Progenitor cell of endocrine pancreas (in vitro differentiated cells): Measurements from ENCODE around the gene OTOP2. TPM values are rescaled to one million over a fixed set of nuclear protein-coding genes. Genes with fewer than 3 reads are reported as not detected.

Experiments
- DNase-seq: peaks from one replicate; pipeline ENCODE4 v3.0.0; 2021; ENCODE audit warnings: low spot score; ENCODE audit not compliant: unreplicated experiment
- H3K27ac Mint-ChIP-seq: 2 replicates; pipeline ENCODE4 v1.8.0; 2021; ENCODE audit warnings: mild to moderate bottlenecking, moderate library complexity, mixed read lengths
- H3K27me3 Mint-ChIP-seq: 2 replicates; pipeline ENCODE4 v1.8.0; 2021; ENCODE audit warnings: mixed read lengths
- H3K36me3 Mint-ChIP-seq: 2 replicates; pipeline ENCODE4 v1.8.0; 2022; ENCODE audit warnings: mixed read lengths; ENCODE audit not compliant: insufficient read depth
- H3K4me1 Mint-ChIP-seq: 2 replicates; pipeline ENCODE4 v1.8.0; 2021; ENCODE audit warnings: low read depth, mixed read lengths
- H3K4me3 Mint-ChIP-seq: 2 replicates; pipeline ENCODE4 v1.8.0; 2021; ENCODE audit warnings: low read depth, mild to moderate bottlenecking, moderate library complexity, mixed read lengths
- H3K9me3 Mint-ChIP-seq: 2 replicates; pipeline ENCODE4 v1.8.0; 2021; ENCODE audit warnings: low read depth, mixed read lengths
- total RNA-seq: library from RNA; stranded (reverse); gene quantifications from 2 replicates; pipeline ENCODE4 v1.2.1, GENCODE V29; 2021
- TF ChIP-seq, protein P1 (sequence below): fragments of 200-600 bp; sonication (generic); IDR thresholded peaks from one replicate; pipeline ENCODE4 v1.5.0; 2021; ENCODE audit warnings: antibody characterized with exemption, mild to moderate bottlenecking; ENCODE audit not compliant: unreplicated experiment

Gene OTOP2
- total RNA-seq, 1 donor from 2014 or later, result not detected

DNA sequence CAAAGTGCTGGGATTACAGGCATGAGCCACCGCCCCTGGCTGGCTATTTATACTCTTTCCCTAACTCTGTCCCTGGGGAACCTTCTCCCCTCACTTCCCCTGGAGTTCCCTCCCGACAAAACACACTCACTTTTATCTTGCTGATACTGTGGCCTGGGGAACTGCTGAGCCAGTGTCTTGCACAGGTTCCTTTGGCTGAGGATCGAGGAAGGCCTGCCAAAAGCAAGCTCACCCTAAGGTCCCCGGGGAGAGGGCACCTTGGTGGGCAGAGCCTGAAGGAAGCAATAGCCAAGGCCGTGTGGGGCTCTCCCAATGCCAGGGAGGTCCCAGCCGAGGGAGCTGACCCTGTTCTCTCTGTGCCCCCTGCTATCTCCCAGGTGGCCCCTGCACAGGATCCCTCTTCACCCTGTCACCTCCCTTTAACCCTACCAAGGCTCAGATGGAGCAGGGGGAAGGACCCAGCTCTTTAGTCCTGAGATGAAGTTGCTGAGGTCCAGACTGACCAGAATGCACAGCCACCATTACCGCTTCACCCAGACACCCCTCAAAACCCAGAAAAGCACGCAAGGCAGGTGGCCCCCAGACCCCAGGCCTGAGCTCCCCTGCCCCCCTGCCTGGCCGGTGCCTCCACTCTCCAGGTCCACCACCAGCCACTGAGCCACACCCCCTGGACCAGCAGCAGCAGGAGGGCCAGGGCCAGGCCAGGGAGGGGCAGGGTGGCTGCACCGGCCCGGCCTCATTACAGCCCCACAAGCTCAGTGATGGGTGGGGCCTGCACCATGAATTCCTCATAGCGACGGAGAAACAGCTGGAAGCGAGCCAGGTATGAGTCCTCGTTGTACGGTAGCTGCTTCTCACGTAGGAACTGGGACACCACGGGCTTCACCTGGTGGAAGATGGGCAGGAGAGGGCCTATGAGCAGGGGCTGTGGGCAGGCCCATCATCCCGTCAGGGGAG is 46.2 kb upstream of the OTOP2 start:
- Mint-ChIP-seq H3K4me3 (no peak overlapping the region), H3K27ac (peak overlapping the region; percentile 38), H3K9me3 (no peaks in the 10 kb centered on the region), H3K4me1 (peaks cover 18% of the 10 kb centered on the region), H3K27me3 (peaks cover 8% of the 10 kb centered on the region), H3K36me3 (no peaks in the 10 kb centered on the region)
- no peak for DNase-seq
- TF ChIP-seq, protein P1, sequence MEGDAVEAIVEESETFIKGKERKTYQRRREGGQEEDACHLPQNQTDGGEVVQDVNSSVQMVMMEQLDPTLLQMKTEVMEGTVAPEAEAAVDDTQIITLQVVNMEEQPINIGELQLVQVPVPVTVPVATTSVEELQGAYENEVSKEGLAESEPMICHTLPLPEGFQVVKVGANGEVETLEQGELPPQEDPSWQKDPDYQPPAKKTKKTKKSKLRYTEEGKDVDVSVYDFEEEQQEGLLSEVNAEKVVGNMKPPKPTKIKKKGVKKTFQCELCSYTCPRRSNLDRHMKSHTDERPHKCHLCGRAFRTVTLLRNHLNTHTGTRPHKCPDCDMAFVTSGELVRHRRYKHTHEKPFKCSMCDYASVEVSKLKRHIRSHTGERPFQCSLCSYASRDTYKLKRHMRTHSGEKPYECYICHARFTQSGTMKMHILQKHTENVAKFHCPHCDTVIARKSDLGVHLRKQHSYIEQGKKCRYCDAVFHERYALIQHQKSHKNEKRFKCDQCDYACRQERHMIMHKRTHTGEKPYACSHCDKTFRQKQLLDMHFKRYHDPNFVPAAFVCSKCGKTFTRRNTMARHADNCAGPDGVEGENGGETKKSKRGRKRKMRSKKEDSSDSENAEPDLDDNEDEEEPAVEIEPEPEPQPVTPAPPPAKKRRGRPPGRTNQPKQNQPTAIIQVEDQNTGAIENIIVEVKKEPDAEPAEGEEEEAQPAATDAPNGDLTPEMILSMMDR, result no peak

DNA sequence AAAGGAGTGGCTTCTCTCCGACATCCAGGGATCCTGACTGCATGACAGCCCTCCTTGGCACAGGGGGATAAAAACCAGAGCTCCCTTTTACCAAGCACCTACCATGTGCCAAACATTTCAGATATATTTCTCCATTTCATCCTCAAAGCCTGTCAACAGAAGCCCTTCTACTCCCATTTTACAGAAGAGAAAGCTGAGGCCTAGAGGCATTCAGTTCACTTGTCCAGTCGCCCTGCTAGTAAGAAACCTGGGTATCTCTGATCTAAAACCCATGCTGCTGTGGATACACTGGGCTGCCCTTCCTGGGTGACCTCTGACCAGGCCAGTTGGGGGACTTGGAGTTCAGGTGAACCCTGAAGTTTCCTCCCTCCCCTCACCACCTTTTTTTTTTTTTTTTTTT is 45.4 kb upstream of the OTOP2 start:
- no peak for DNase-seq
- Mint-ChIP-seq H3K4me3 (no peak overlapping the region), H3K27ac (no peak overlapping the region), H3K36me3 (no peaks in the 10 kb centered on the region), H3K9me3 (no peaks in the 10 kb centered on the region), H3K4me1 (peaks cover 18% of the 10 kb centered on the region), H3K27me3 (peaks cover 8% of the 10 kb centered on the region)
- TF ChIP-seq, protein P1, result no peak

DNA sequence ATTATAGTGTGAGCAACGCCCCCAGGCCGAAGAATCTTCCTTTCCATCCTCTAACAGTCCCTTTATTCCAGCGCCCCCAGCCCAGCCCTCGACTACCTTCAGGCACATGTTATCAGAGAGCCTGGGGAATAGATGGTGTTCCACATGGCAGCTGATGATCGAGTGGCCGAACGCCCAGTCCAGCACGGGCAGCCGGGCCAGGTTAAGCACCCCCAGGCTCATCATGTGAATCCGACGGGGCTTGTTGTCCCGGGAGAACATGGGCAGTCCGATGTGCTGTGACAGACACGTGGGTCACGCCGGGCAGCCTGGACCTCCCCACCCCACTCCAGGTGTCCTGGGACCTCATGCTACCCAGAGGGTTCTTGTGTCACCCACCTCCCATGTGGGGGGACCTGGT is 44.8 kb upstream of the OTOP2 start:
- Mint-ChIP-seq H3K27me3 (peaks cover 9% of the 10 kb centered on the region), H3K4me1 (peaks cover 14% of the 10 kb centered on the region), H3K9me3 (no peaks in the 10 kb centered on the region), H3K36me3 (no peaks in the 10 kb centered on the region), H3K4me3 (no peak overlapping the region), H3K27ac (no peak overlapping the region)
- TF ChIP-seq, protein P1, result no peak
- DNase-seq, result no peak

DNA sequence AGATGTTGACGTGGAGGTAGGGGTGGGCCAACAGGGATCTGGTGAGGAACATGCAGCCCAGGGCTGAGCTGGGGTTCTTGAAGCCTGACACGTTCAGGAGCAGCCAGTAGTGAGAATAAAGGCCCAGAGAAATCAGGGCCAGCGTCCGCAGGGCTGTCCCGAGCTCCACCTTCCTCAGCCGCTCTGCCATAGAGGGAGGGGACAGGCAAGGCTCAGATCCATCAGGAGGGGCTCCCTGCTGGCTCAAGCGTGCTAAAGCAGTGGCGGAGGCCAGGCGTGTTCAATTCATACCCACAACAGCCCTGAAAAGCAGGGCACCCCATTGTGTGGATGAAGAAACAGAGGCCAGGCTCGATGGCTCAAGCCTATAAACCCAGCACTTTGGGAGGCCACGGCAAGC is 43.0 kb upstream of the OTOP2 start:
- no peaks in the 10 kb centered on the region for H3K9me3 Mint-ChIP-seq
- DNase-seq, result no peak
- TF ChIP-seq, protein P1, result no peak
- no peak overlapping the region for H3K4me3 Mint-ChIP-seq
- no peak overlapping the region for H3K27ac Mint-ChIP-seq
- H3K36me3 Mint-ChIP-seq, result no peaks in the 10 kb centered on the region
- H3K4me1 Mint-ChIP-seq, result peaks cover 4% of the 10 kb centered on the region
- H3K27me3 Mint-ChIP-seq, result peaks cover 10% of the 10 kb centered on the region

DNA sequence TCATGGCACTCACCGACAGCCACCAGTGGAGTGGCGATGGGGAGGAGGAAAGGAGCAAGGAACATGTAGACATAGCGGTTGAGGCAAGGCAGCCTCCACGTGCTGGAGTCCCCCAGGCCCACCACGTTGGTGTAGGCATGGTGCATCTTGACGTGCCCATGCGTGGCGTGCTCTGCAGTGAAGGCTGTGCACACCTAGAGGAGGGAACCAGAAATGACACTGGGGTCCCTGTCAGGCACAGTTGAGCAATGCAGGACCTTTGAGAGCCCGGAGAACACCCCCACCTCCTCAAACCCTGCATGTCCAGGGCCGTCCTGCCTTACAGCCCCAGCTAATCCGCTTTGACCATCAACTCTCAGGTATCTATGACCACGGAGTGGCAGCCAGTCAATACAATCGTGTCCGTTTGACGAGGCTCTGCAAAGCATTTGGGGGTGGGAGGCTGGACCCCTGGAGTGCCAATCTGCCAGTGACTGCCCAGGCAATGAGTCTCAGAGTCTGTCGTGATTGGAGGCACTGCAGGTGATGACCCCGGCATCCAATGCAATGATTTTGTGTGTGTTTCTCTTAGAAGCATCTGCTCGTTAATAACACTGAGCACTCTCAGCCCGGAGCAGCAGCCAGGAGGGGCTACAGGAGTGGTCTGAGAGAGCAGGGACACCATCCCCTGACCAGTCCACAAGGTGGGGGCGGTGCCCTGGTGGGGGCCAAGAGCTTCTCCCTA is 41.4 kb upstream of the OTOP2 start:
- H3K27ac Mint-ChIP-seq, result no peak overlapping the region
- H3K27me3 Mint-ChIP-seq, result peaks cover 18% of the 10 kb centered on the region
- TF ChIP-seq, protein P1, result no peak
- H3K4me3 Mint-ChIP-seq, result no peak overlapping the region
- no peaks in the 10 kb centered on the region for H3K9me3 Mint-ChIP-seq
- H3K4me1 Mint-ChIP-seq, result no peaks in the 10 kb centered on the region
- DNase-seq, result no peak
- no peaks in the 10 kb centered on the region for H3K36me3 Mint-ChIP-seq
